A673 (cell line): ENCODE data around the gene CWH43.
"Not testable (repeated sequence)": the region's sequence is repeated elsewhere in the genome, so short reads cannot be mapped to it uniquely, and the experiment has no call there.

Experiments used
- EZH2 ChIP-seq: fragments of 200-600 bp; sonication (generic); IDR thresholded peaks from 2 replicates; pipeline ENCODE4 v1.6.1; 2017; ENCODE audit warnings: borderline replicate concordance, low read depth, mild to moderate bottlenecking, mixed read lengths, antibody characterized with exemption, low read length; ENCODE audit not compliant: poor library complexity, severe bottlenecking
- TF ChIP-seq, protein P1 (sequence below): fragments of 300-800, 200-600 bp; sonication (generic); conservative IDR thresholded peaks from 2 replicates; pipeline ENCODE4 v1.5.1; 2017; ENCODE audit warnings: low read depth, mild to moderate bottlenecking, antibody characterized with exemption, low read length, moderate library complexity, mixed read lengths

DNA sequence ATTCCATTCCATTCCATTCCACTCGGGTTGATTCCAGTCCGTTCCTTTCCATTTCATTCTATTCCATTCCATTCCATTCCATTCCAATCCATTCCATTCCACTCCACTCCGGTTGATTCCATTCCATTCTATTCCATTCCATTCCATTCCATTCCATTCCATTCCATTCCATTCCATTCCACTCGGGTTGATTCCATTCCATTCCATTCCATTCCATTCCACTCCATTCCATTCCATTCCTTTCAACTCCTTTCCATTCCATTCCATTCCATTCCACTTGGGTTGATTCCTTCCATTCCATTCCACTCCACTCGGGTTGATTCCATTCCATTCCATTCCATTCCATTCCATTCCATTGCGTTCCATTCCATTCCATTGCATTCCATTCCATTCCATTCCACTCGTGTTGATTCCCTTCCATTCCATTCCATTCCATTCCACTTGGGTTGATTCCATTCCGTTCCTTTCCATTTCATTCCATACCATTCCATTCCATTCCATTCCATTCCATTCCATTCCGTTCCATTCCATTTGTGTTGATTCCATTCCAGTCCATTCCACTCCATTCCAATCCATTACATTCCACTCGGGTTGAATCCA lies 123.6 kb downstream of the CWH43 start:
- TF ChIP-seq, protein P1, sequence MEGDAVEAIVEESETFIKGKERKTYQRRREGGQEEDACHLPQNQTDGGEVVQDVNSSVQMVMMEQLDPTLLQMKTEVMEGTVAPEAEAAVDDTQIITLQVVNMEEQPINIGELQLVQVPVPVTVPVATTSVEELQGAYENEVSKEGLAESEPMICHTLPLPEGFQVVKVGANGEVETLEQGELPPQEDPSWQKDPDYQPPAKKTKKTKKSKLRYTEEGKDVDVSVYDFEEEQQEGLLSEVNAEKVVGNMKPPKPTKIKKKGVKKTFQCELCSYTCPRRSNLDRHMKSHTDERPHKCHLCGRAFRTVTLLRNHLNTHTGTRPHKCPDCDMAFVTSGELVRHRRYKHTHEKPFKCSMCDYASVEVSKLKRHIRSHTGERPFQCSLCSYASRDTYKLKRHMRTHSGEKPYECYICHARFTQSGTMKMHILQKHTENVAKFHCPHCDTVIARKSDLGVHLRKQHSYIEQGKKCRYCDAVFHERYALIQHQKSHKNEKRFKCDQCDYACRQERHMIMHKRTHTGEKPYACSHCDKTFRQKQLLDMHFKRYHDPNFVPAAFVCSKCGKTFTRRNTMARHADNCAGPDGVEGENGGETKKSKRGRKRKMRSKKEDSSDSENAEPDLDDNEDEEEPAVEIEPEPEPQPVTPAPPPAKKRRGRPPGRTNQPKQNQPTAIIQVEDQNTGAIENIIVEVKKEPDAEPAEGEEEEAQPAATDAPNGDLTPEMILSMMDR: not testable (repeated sequence)
- not testable (repeated sequence) for TF ChIP-seq EZH2
